GM23338 (cell line): ENCODE data around the gene CACNA1A. TPM values are rescaled to one million over a fixed set of nuclear protein-coding genes. Genes with fewer than 3 reads are reported as not detected.

ENCODE experiments used
- ATAC-seq: fragments of 200-7000 bp; cut with Tn5 transposase; 3 replicates; pipeline ENCODE4 v1.9.1; 2020
- DNase-seq: peaks from one replicate; pipeline ENCODE4 v3.0.0-alpha.2; 2015; ENCODE audit warnings: low spot score
- H2AFZ ChIP-seq: fragments of 200-600 bp; sonication (generic); 2 replicates; pipeline ENCODE4 v1.8.0; 2016; ENCODE audit warnings: antibody characterized with exemption, mild to moderate bottlenecking, moderate library complexity
- H3F3A ChIP-seq: fragments of 200-600 bp; sonication (generic); replicated peaks from 2 replicates; pipeline ENCODE4 v1.8.0; 2017; ENCODE audit warnings: antibody characterized with exemption, mixed run types, low read depth
- H3K27ac ChIP-seq: fragments of 200-600 bp; sonication (generic); 2 replicates; pipeline ENCODE4 v1.6.1; 2016; ENCODE audit warnings: low read depth
- H3K27me3 ChIP-seq: fragments of 200-600 bp; sonication (generic); 2 replicates; pipeline ENCODE4 v1.8.0; 2016; ENCODE audit warnings: mild to moderate bottlenecking, mixed run types, moderate library complexity; ENCODE audit not compliant: insufficient read depth
- H3K36me3 ChIP-seq: fragments of 200-600 bp; sonication (generic); 2 replicates; pipeline ENCODE4 v1.8.0; 2016; ENCODE audit warnings: mild to moderate bottlenecking; ENCODE audit not compliant: insufficient read depth
- H3K4me1 ChIP-seq: fragments of 200-600 bp; sonication (generic); 2 replicates; pipeline ENCODE4 v1.8.0; 2016; ENCODE audit warnings: mild to moderate bottlenecking, moderate library complexity; ENCODE audit not compliant: insufficient read depth
- H3K4me2 ChIP-seq: fragments of 200-600 bp; sonication (generic); 2 replicates; pipeline ENCODE4 v1.7.1; 2017; ENCODE audit warnings: mixed run types
- H3K4me3 ChIP-seq: fragments of 200-600 bp; sonication (generic); 2 replicates; pipeline ENCODE4 v1.6.1; 2016; ENCODE audit warnings: mixed run types
- H3K79me2 ChIP-seq: fragments of 200-600 bp; sonication (generic); replicated peaks from 2 replicates; pipeline ENCODE4 v1.8.0; 2017; ENCODE audit warnings: mild to moderate bottlenecking; ENCODE audit not compliant: insufficient read depth
- H3K9me2 ChIP-seq: fragments of 200-600 bp; sonication (generic); 2 replicates; pipeline ENCODE4 v1.8.0; 2017; ENCODE audit not compliant: insufficient read depth
- H4K20me1 ChIP-seq: fragments of 200-600 bp; sonication (generic); replicated peaks from 2 replicates; pipeline ENCODE4 v1.8.0; 2017; ENCODE audit warnings: mild to moderate bottlenecking; ENCODE audit not compliant: insufficient read depth
- H3K27ac Mint-ChIP-seq: 2 replicates; pipeline ENCODE4 v1.8.0; 2020; ENCODE audit warnings: inconsistent platforms, mild to moderate bottlenecking, moderate library complexity, mixed read lengths
- H3K27me3 Mint-ChIP-seq: 3 replicates; pipeline ENCODE4 v1.8.0; 2022; ENCODE audit warnings: low read depth, mild to moderate bottlenecking, moderate library complexity, mixed read lengths, inconsistent platforms; ENCODE audit not compliant: insufficient read depth, poor library complexity
- H3K36me3 Mint-ChIP-seq: 3 replicates; pipeline ENCODE4 v1.8.0; 2021; ENCODE audit warnings: low read depth, mild to moderate bottlenecking, inconsistent platforms, moderate library complexity, mixed read lengths
- H3K4me1 Mint-ChIP-seq: 3 replicates; pipeline ENCODE4 v1.8.0; 2020; ENCODE audit warnings: mild to moderate bottlenecking, inconsistent platforms, mixed read lengths
- H3K4me3 Mint-ChIP-seq: 3 replicates; pipeline ENCODE4 v1.8.0; 2021; ENCODE audit warnings: moderate library complexity, mild to moderate bottlenecking, inconsistent platforms, mixed read lengths
- H3K9me3 Mint-ChIP-seq: 3 replicates; pipeline ENCODE4 v1.8.0; 2020; ENCODE audit warnings: moderate library complexity, mild to moderate bottlenecking, inconsistent platforms, mixed read lengths
- CREB1 ChIP-seq: fragments of 250-450 bp; sonication (Bioruptor Pico); IDR thresholded peaks from 2 replicates; pipeline ENCODE4 v1.5.0; 2020; ENCODE audit warnings: low read depth, mild to moderate bottlenecking, moderate library complexity
- CTCF ChIP-seq, 2 experiments: fragments of 200-600 bp in 1 of 2; sonication (generic) in 1 of 2; conservative IDR thresholded peaks; 2 replicates each; pipeline versions ENCODE4 v1.5.1 to v1.6.1; 2016 to 2017; ENCODE audit warnings: antibody characterized with exemption in 2 of 2, low read depth in 2 of 2, mild to moderate bottlenecking in 2 of 2, moderate library complexity in 1 of 2
- ETS1 ChIP-seq: IDR thresholded peaks from 2 replicates; pipeline ENCODE4 v1.6.1; 2016; ENCODE audit warnings: antibody characterized with exemption
- JUNB ChIP-seq: IDR thresholded peaks from one replicate; pipeline ENCODE4 v1.6.1; 2016; ENCODE audit warnings: antibody characterized with exemption; ENCODE audit not compliant: unreplicated experiment
- POLR2AphosphoS5 ChIP-seq: IDR thresholded peaks from 2 replicates; pipeline ENCODE4 v1.6.1; 2016; ENCODE audit warnings: antibody characterized with exemption, low read depth
- polyA plus RNA-seq: library from polyadenylated mRNA; unstranded; fragments of >200 nt; fragmentation: Nextera tagmentation; extraction: Ambion mirVana; gene quantifications from 2 replicates; pipeline ENCODE4 v1.2.1, GENCODE V29; 2016
- total RNA-seq: library from RNA; depleted of rRNA; stranded (reverse); fragments of >200 nt; shearing (Covaris generic); gene quantifications from 2 replicates; pipeline ENCODE4 v1.2.3, GENCODE V29; 2014

The CACNA1A gene
- total and polyA plus RNA-seq, 2 experiments from 2014 or later, result 7.4 to 20.3 TPM

GRCh38 chr19:13212759-13213330, 293.4 kb downstream of the CACNA1A start:
- no peak for TF ChIP-seq ETS1
- no peak for TF ChIP-seq CREB1
- no peak for TF ChIP-seq JUNB
- peak; percentile 74 to 84 for TF ChIP-seq CTCF (conservative IDR thresholded peaks at IDR 0.05; ENCODE audit: low read depth in 2 of 2)
- Histone ChIP-seq H3K27ac (no peak overlapping the region), H3K36me3 (no peaks in the 10 kb centered on the region), H2AFZ (no peak overlapping the region), H3K27me3 (no peaks in the 10 kb centered on the region), H3K4me3 (no peak overlapping the region), H4K20me1 (no peaks in the 10 kb centered on the region), H3K79me2 (no peaks in the 10 kb centered on the region), H3K4me2 (no peak overlapping the region), H3F3A (no peaks in the 10 kb centered on the region), H3K4me1 (peaks cover 7% of the 10 kb centered on the region; the same call in 1 of the 2 replicates), H3K9me2 (no peaks in the 10 kb centered on the region)
- no peaks in the 10 kb centered on the region; the same call in 1 of the 3 replicates for H3K9me3 Mint-ChIP-seq
- ATAC-seq (peak; percentile 40), DNase-seq (peak; percentile 91)
- no peak overlapping the region for H3K4me3 Mint-ChIP-seq
- no peak overlapping the region for H3K27ac Mint-ChIP-seq
- peaks cover 15% of the 10 kb centered on the region for H3K27me3 Mint-ChIP-seq
- peaks cover 21% of the 10 kb centered on the region for H3K4me1 Mint-ChIP-seq
- peaks cover 7% of the 10 kb centered on the region; the same call in 1 of the 3 replicates for H3K36me3 Mint-ChIP-seq

- Mint-ChIP-seq H3K27me3 (peaks cover 14% of the 10 kb centered on the region), H3K4me1 (peaks cover 17% of the 10 kb centered on the region), H3K36me3 (peaks cover 7% of the 10 kb centered on the region; the same call in 1 of the 3 replicates), H3K9me3 (no peaks in the 10 kb centered on the region; the same call in 1 of the 3 replicates), H3K27ac (no peak overlapping the region), H3K4me3 (no peak overlapping the region)
- Histone ChIP-seq H3K9me2 (no peaks in the 10 kb centered on the region), H3K36me3 (no peaks in the 10 kb centered on the region), H2AFZ (no peak overlapping the region), H3K27me3 (no peaks in the 10 kb centered on the region), H3K79me2 (no peaks in the 10 kb centered on the region), H3F3A (no peaks in the 10 kb centered on the region), H3K4me2 (no peak overlapping the region), H3K4me3 (no peak overlapping the region), H3K27ac (no peak overlapping the region), H4K20me1 (no peaks in the 10 kb centered on the region), H3K4me1 (peaks cover 7% of the 10 kb centered on the region; the same call in 1 of the 2 replicates)
- no peak for DNase-seq
- TF ChIP-seq POLR2AphosphoS5, result no peak
- no peak for ATAC-seq
These were observed 294.6 kb downstream of the CACNA1A start for GRCh38 chr19:13211426-13212308.
